Stimulated activated CD4-positive, alpha-beta T cell treated with anti-CD3 and anti-CD28 coated beads, Interleukin-15, amount 100 ng/mL, for 1 hour (primary cell): ENCODE measurements around the gene ZWINT.

Source experiments
- DNase-seq, 2 donors: peaks; one replicate each; pipeline ENCODE4 v3.0.0-alpha.2; 2020; ENCODE audit warnings: low read depth in 1 of 2, low spot score in 1 of 2

Gene ZWINT

GRCh38 chr10:56360967-56361612, at the start of gene ZWINT:
Gene ZWINT, minus strand, starts transcription at chr10:56361259. Its CDS starts 23 bp downstream, at chr10:56361236.
- peak; percentile 81 to 85 for DNase-seq

- DNase-seq: no peak
Measured at GRCh38 chr10:56383806-56384205, 22.7 kb upstream of the ZWINT start.

- no peak for DNase-seq
Measured at GRCh38 chr10:56370217-56371113, 9.4 kb upstream of the ZWINT start.

- no peak for DNase-seq
Measured at GRCh38 chr10:56360583-56360966, 484 bp downstream of the ZWINT start.

- DNase-seq: no peak
Measured at GRCh38 chr10:56359837-56360236, 1.2 kb downstream of the ZWINT start.

- no peak for DNase-seq
Measured at GRCh38 chr10:56357018-56357417, 4.0 kb downstream of the ZWINT start.

GRCh38 chr10:56351909-56352630, 9.0 kb downstream of the ZWINT start:
- no peak for DNase-seq

- DNase-seq: no peak
Measured at GRCh38 chr10:56349611-56350010, 11.4 kb downstream of the ZWINT start.

GRCh38 chr10:56348101-56348500, 13.0 kb downstream of the ZWINT start:
- no peak for DNase-seq

- no peak for DNase-seq
Measured at GRCh38 chr10:56346845-56347415, 14.1 kb downstream of the ZWINT start.

- no peak for DNase-seq
Measured at GRCh38 chr10:56341612-56342011, 19.4 kb downstream of the ZWINT start.

- DNase-seq: no peak
Measured at GRCh38 chr10:56329961-56330360, 31.1 kb downstream of the ZWINT start.

- no peak for DNase-seq
Measured at GRCh38 chr10:56327118-56327517, 33.9 kb downstream of the ZWINT start.

- DNase-seq: no peak
Measured at GRCh38 chr10:56319386-56319785, 41.7 kb downstream of the ZWINT start.

- DNase-seq: no peak
Measured at GRCh38 chr10:56318816-56319215, 42.2 kb downstream of the ZWINT start.

- no peak for DNase-seq
Measured at GRCh38 chr10:56317603-56318002, 43.5 kb downstream of the ZWINT start.

GRCh38 chr10:56316603-56317002, 44.5 kb downstream of the ZWINT start:
- DNase-seq: no peak
